Melanocyte of skin (primary cell): Measurements from ENCODE around the gene PI3. TPM values are rescaled to one million over a fixed set of nuclear protein-coding genes. Genes with fewer than 3 reads are reported as not detected.

Source experiments
- total RNA-seq, 2 donors: library from RNA; depleted of rRNA; stranded (reverse); fragments of >200 nt; gene quantifications; 2 replicates each; pipeline ENCODE4 v1.2.3, GENCODE V29; 2012

Gene PI3, protein sequence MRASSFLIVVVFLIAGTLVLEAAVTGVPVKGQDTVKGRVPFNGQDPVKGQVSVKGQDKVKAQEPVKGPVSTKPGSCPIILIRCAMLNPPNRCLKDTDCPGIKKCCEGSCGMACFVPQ
- under 1 TPM in 1 of 2 donors, not detected in 1; 0.69 TPM for total RNA-seq

DNA sequence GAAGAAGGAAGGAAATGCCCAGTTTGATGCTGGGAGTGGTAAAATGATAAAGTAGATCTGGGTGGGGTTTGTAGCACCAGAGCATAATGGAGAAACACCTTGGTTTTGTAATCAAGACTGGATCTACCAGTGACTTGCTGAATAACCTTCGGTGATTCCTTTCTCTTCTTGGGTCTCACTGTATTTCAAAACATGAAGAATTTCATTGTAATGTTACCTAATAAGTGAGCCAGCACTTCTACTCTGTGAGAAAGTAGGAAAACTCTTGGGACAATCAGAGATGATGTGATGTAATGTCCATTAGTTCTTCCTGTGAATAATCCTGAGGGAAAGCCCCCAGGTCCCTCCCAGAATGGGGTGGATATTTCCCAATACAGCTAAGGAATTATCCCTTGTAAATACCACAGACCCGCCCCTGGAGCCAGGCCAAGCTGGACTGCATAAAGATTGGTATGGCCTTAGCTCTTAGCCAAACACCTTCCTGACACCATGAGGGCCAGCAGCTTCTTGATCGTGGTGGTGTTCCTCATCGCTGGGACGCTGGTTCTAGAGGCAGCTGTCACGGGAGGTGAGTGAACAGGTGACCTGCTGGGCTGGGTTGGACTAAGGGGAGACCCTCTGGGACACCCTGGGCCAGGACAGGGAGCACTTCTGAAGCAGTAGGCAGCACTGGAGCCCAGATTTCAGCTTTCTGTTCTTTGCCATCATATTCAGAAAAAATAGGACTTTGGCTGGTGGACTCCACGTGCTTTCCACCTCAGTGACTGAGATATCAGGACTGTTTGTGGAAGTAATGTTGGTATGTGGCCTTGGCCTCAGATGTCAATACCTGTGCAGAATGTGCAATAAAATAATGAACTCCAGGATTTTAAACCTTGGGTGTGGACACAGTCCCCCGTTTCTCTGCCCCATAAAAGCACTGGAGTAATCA is at the start of gene PI3:
Gene PI3, plus strand, starts transcription at position 469 of the 931 bp plus-strand sequence. Its CDS starts 21 bp downstream, at position 490.

DNA sequence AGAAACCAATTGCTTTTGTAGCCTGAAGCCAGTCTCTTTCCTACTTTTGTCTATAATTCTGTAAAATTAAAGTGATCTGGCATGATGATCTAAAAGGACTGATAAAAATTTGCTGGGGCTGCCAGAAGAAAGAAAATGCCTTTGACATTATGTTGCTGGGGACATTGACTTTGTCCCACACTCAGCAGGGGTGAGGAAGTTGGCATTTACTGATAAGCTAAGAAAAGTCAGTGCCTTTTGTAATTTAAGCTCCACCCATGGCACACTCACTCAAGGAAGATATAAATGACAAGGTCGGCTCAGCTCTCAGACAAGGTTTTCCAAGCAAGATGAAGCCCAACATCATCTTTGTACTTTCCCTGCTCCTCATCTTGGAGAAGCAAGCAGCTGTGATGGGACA is 32.0 kb downstream of the PI3 start, which contains the start of gene SEMG1:
Gene SEMG1, plus strand, starts transcription at position 309 of the 400 bp plus-strand sequence. Its CDS starts 21 bp downstream, at position 330.

DNA sequence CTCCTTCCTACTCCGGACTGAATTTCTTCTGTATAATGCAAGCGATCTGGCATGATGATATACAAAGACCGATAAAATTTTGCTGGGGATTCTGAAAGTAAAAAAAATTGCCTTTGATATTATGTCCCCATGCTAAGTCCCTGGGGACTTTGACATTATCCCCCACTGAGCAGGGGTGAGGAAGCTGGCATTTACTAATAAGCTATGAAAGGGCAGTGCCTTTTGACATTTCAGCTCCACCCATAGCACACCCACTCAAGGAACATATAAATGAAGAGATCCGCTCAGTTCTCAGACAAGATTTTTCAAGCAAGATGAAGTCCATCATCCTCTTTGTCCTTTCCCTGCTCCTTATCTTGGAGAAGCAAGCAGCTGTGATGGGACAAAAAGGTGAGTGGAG is 46.4 kb downstream of the PI3 start, which contains the start of gene SEMG2:
Gene SEMG2, plus strand, starts transcription at position 298 of the 400 bp plus-strand sequence. Its CDS starts 17 bp downstream, at position 315.

Other genes with a start within 250 kb of the PI3 start
- 10 to 100 TPM; 16.5 to 18.6 TPM for gene TOMM34, start 214.5 kb upstream of the PI3 start, total RNA-seq
- 10 to 100 TPM; 23.4 to 39.0 TPM for gene STK4, start 208.4 kb upstream of the PI3 start, total RNA-seq
- under 1 TPM; 0.34 to 0.67 TPM for gene KCNS1, start 73.8 kb upstream of the PI3 start, total RNA-seq
- not detected for gene WFDC5, start 59.7 kb upstream of the PI3 start, total RNA-seq
- not detected for gene WFDC12, start 50.4 kb upstream of the PI3 start, total RNA-seq
- not detected for gene SEMG1, start 32.1 kb downstream of the PI3 start, total RNA-seq
- not detected for gene SEMG2, start 46.5 kb downstream of the PI3 start, total RNA-seq
- not detected for gene SLPI, start 79.7 kb downstream of the PI3 start, total RNA-seq
- gene RBPJL, start 131.9 kb downstream of the PI3 start, total RNA-seq: not detected
- not detected for gene MATN4, start 133.4 kb downstream of the PI3 start, total RNA-seq
- gene SDC4, start 173.5 kb downstream of the PI3 start, total RNA-seq: 1 to 10 TPM; 7.2 to 8.0 TPM
- 10 to 100 TPM; 16.2 to 21.3 TPM for gene SYS1, start 188.3 kb downstream of the PI3 start, total RNA-seq
- gene TP53TG5, start 203.4 kb downstream of the PI3 start, total RNA-seq: not detected
- 10 to 100 TPM in 1 of 2 donors, under 1 TPM in 1; 0.69 to 11.0 TPM for gene DBNDD2, start 233.4 kb downstream of the PI3 start, total RNA-seq
- 10 to 100 TPM; 39.9 to 46.3 TPM for gene PIGT, start 241.2 kb downstream of the PI3 start, total RNA-seq